ENCODE measurements around the gene RRP7A. TPM values are rescaled to one million over a fixed set of nuclear protein-coding genes. Genes with fewer than 3 reads are reported as not detected.
"Not testable (repeated sequence)": the region's sequence is repeated elsewhere in the genome, so short reads cannot be mapped to it uniquely, and the experiment has no call there.

The RRP7A gene
- total RNA-seq, 1 donor: 29.0 TPM

DNA sequence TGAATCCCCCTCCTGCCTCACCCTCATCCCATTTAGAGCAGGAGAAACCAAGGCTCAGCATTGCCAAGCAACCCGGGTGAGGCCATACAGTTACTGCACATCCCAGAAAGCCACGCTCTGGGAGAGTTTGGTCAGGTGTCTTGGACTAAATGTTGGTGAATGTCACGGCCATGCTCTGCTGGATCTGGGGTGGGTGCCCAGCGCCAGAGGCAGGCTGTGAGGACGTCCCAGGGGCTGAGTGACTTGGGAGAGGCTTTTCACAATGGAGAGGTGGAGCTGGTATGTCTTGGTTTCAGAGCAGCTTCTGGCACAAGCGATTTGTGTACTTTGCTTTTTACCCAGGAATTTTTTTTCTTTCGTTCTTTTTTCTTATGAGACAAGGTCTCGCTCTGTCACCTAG, 40.8 kb upstream of the RRP7A start:
- Histone ChIP-seq H3K9me3 (ENCODE audit: low read depth, low read length) (no peaks in the 10 kb centered on the region), H3K36me3 (ENCODE audit: insufficient read depth, low read length) (no peaks in the 10 kb centered on the region), H4K20me1 (ENCODE audit: insufficient read depth, low read length) (no peaks in the 10 kb centered on the region), H3K4me1 (ENCODE audit: insufficient read depth, low read length) (no peaks in the 10 kb centered on the region), H3K27ac (ENCODE audit: low read depth, low read length) (no peak overlapping the region), H3K4me2 (ENCODE audit: insufficient read depth, low read length) (no peak overlapping the region), H3K79me2 (ENCODE audit: insufficient read depth, low read length) (no peaks in the 10 kb centered on the region), H2AFZ (ENCODE audit: low read length) (no peak overlapping the region), H3K27me3 (ENCODE audit: insufficient read depth, low read length) (no peaks in the 10 kb centered on the region), H3K4me3 (ENCODE audit: insufficient read depth, low read length) (no peak overlapping the region)
- DNase-seq (ENCODE audit: insufficient read length, low spot score, missing footprints): peak; percentile 72
- TF ChIP-seq, protein P1, sequence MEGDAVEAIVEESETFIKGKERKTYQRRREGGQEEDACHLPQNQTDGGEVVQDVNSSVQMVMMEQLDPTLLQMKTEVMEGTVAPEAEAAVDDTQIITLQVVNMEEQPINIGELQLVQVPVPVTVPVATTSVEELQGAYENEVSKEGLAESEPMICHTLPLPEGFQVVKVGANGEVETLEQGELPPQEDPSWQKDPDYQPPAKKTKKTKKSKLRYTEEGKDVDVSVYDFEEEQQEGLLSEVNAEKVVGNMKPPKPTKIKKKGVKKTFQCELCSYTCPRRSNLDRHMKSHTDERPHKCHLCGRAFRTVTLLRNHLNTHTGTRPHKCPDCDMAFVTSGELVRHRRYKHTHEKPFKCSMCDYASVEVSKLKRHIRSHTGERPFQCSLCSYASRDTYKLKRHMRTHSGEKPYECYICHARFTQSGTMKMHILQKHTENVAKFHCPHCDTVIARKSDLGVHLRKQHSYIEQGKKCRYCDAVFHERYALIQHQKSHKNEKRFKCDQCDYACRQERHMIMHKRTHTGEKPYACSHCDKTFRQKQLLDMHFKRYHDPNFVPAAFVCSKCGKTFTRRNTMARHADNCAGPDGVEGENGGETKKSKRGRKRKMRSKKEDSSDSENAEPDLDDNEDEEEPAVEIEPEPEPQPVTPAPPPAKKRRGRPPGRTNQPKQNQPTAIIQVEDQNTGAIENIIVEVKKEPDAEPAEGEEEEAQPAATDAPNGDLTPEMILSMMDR (IDR thresholded peaks at IDR 0.05; ENCODE audit: extremely low read depth, low read depth, low read length): no peak

DNA sequence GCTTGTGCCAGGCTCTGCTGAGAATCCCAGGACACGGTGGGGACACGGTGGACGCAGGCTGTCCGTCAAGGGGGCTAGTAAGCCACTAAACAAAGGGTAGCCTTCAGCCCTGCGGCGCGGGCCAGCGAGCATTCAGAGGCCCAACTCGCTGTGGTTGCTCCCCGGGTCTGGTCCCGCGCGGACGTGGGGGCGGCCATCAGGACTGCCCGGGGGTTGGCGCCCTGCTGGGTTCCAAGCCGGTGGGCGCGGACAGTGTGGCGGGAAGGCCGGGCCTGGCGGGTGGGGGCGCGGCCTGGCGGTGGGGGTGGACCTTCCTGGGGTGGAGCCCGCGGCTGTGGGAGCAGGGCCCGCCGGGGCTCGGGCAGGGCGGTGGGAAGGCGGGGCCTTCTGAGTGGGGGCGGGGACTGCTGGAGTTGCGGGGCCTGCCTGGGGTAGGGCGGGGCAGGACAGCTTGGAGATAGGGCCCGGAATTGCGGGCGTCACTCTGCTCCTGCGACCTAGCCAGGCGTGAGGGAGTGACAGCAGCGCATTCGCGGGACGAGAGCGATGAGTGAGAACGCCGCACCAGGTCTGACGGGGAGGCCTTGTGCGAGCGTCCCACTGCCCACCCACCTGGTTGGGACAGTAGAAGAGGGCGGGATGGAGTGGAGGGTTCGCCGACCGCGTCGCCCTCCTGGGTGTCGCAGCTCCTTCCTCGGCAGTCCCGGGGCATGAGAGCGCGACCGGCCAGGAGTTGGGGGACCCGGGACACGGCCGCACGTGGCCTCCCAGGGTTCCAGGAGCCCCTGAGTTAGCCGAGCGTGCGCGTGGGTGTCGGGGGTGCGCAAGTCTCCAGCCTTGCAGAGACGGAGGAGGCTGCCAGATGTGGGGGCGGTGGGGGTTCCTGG, 34.1 kb upstream of the RRP7A start, which contains the start of gene SERHL2:
Gene SERHL2, plus strand, starts transcription at position 482 of the 887 bp plus-strand sequence. Its CDS starts 65 bp downstream, at position 547.
- no peak within 1 kb of the TSS for H3K27ac ChIP-seq (ENCODE audit: low read depth, low read length)
- DNase-seq (ENCODE audit: insufficient read length, low spot score, missing footprints): peak; percentile 96

DNA sequence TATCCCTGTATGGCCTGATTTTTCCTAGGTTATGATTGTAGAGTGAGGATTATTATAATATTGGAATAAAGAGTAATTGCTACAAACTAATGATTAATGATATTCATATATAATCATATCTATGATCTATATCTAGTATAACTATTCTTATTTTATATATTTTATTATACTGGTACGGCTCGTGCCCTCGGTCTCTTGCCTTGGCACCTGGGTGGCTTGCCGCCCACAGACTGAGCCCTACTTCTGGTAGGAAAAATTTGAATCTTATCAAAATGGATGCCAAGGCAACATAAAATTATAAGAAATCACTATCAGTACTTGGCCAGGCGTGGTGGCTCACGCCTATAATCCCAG, 32.7 kb upstream of the RRP7A start:
- peaks cover 21% of the 10 kb centered on the region for H3K27me3 ChIP-seq (ENCODE audit: insufficient read depth, low read length)
- H3K4me1 ChIP-seq (ENCODE audit: insufficient read depth, low read length); H3K4me2 ChIP-seq (ENCODE audit: insufficient read depth, low read length); DNase-seq (ENCODE audit: insufficient read length, low spot score, missing footprints); H4K20me1 ChIP-seq (ENCODE audit: insufficient read depth, low read length); H3K4me3 ChIP-seq (ENCODE audit: insufficient read depth, low read length); H3K36me3 ChIP-seq (ENCODE audit: insufficient read depth, low read length); H3K27ac ChIP-seq (ENCODE audit: low read depth, low read length); H2AFZ ChIP-seq (ENCODE audit: low read length); H3K79me2 ChIP-seq (ENCODE audit: insufficient read depth, low read length); H3K9me3 ChIP-seq (ENCODE audit: low read depth, low read length): not testable (repeated sequence)

More for the DNA sequence above, 34.1 kb upstream of the RRP7A start, which contains the start of gene SERHL2:
- TF ChIP-seq, protein P1 (IDR thresholded peaks at IDR 0.05; ENCODE audit: extremely low read depth, low read depth, low read length): no peak
- peak within 1 kb of the TSS; percentile 76 for H3K4me3 ChIP-seq (ENCODE audit: insufficient read depth, low read length)
- no peaks in the 10 kb centered on the region for H4K20me1 ChIP-seq (ENCODE audit: insufficient read depth, low read length)
- peak within 1 kb of the TSS; percentile 94 for H2AFZ ChIP-seq (ENCODE audit: low read length)
- H3K9me3 ChIP-seq (ENCODE audit: low read depth, low read length): no peaks in the 10 kb centered on the region
- H3K79me2 ChIP-seq (ENCODE audit: insufficient read depth, low read length): no peaks in the 10 kb centered on the region
- H3K27me3 ChIP-seq (ENCODE audit: insufficient read depth, low read length): peaks cover 19% of the 10 kb centered on the region
- H3K4me2 ChIP-seq (ENCODE audit: insufficient read depth, low read length): peak within 1 kb of the TSS; percentile 98
- H3K36me3 ChIP-seq (ENCODE audit: insufficient read depth, low read length): no peaks in the 10 kb centered on the region
- H3K4me1 ChIP-seq (ENCODE audit: insufficient read depth, low read length): peaks cover 7% of the 10 kb centered on the region

DNA sequence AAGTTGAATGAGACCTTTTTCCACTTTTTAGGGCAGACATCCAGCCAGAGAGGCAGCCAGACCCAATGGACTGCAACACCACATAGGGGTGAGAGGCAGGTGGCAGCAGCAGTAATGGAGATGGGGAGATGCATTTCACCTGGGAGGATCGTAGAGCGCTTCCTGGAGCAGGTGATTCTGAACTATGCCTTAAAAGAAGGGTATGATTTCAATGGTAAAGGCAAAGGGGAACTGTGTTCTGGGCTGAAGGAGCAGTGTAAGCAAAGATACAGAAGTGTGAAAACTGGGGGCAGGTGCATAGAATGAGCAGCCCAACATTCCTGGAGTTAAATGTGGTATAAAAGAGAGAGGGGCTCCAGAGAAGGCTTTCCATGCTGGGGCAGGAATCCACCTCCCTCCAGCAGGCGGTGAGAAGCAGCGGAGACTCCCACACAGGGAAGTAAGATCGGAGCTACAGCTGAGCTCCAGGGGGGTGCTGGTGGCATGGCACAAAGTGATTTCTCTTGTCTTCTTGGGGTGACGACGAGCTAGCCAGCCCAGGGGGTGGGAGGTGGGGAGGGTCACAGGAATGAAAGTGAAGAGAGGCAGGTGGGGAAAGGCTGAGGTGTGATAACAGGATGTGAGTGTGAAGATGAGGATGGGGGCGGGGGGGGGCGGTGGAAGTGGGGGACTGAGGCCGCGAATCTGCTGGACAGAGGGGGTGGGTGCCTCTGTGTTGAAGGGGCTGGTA, 29.9 kb upstream of the RRP7A start:
- Histone ChIP-seq H3K4me3 (ENCODE audit: insufficient read depth, low read length) (no peak overlapping the region), H2AFZ (ENCODE audit: low read length) (no peak overlapping the region), H3K36me3 (ENCODE audit: insufficient read depth, low read length) (no peaks in the 10 kb centered on the region), H3K27ac (ENCODE audit: low read depth, low read length) (no peak overlapping the region), H4K20me1 (ENCODE audit: insufficient read depth, low read length) (no peaks in the 10 kb centered on the region), H3K79me2 (ENCODE audit: insufficient read depth, low read length) (no peaks in the 10 kb centered on the region), H3K4me2 (ENCODE audit: insufficient read depth, low read length) (no peak overlapping the region), H3K9me3 (ENCODE audit: low read depth, low read length) (no peaks in the 10 kb centered on the region), H3K27me3 (ENCODE audit: insufficient read depth, low read length) (peaks cover 21% of the 10 kb centered on the region), H3K4me1 (ENCODE audit: insufficient read depth, low read length) (peaks cover 7% of the 10 kb centered on the region)
- peak; percentile 79 for DNase-seq (ENCODE audit: insufficient read length, low spot score, missing footprints)
- TF ChIP-seq, protein P1 (IDR thresholded peaks at IDR 0.05; ENCODE audit: extremely low read depth, low read depth, low read length): no peak

Measured in osteoblast (primary cell).